ENCODE data around the gene JPT1.
"Not testable (repeated sequence)": the region's sequence is repeated elsewhere in the genome, so short reads cannot be mapped to it uniquely, and the experiment has no call there.

Gene JPT1

GRCh38 chr17:75155191-75155601 lies 884 bp upstream of the JPT1 start:
- DNase-seq = no peak

GRCh38 chr17:75153780-75154194 lies 525 bp downstream of the JPT1 start:
- no peak for DNase-seq

- DNase-seq = peak; percentile 77 to 81
Observed at GRCh38 chr17:75152922-75153779, 1.2 kb downstream of the JPT1 start.

- DNase-seq = no peak
Observed at GRCh38 chr17:75152523-75152921, 1.8 kb downstream of the JPT1 start.

GRCh38 chr17:75151930-75152329 lies 2.4 kb downstream of the JPT1 start:
- peak; percentile 33 to 37 for DNase-seq

GRCh38 chr17:75147878-75148546 lies 6.3 kb downstream of the JPT1 start:
- DNase-seq = no peak

- no peak for DNase-seq
Observed at GRCh38 chr17:75146592-75146991, 7.7 kb downstream of the JPT1 start.

GRCh38 chr17:75144816-75145512 lies 9.3 kb downstream of the JPT1 start:
- no peak for DNase-seq

GRCh38 chr17:75142236-75142971 lies 11.9 kb downstream of the JPT1 start:
- no peak for DNase-seq

GRCh38 chr17:75138519-75138918 lies 15.8 kb downstream of the JPT1 start:
- no peak for DNase-seq

- not testable (repeated sequence) for DNase-seq
Observed at GRCh38 chr17:75137762-75138161, 16.6 kb downstream of the JPT1 start.

GRCh38 chr17:75135946-75136345 lies 18.4 kb downstream of the JPT1 start:
- DNase-seq = no peak

- DNase-seq = no peak
Observed at GRCh38 chr17:75135452-75135851, 18.9 kb downstream of the JPT1 start.

GRCh38 chr17:75133607-75134347 lies 20.5 kb downstream of the JPT1 start:
- not testable (repeated sequence) for DNase-seq

GRCh38 chr17:75133001-75133400 lies 21.3 kb downstream of the JPT1 start:
- DNase-seq = no peak

GRCh38 chr17:75132018-75133000 lies 22.0 kb downstream of the JPT1 start:
- not testable (repeated sequence) for DNase-seq

GRCh38 chr17:75131278-75132017 lies 22.9 kb downstream of the JPT1 start, which contains the start of gene NT5C:
Gene NT5C (minus strand): TSS chr17:75131742. CDS start chr17:75131707, 35 bp downstream.
- peak; percentile 72 to 80 for DNase-seq

GRCh38 chr17:75130632-75131277 lies 23.6 kb downstream of the JPT1 start:
- DNase-seq = peak; percentile 51 to 57

GRCh38 chr17:75130059-75130631 lies 24.2 kb downstream of the JPT1 start:
- DNase-seq = no peak

Data from AML-193 (cell line).